Activated T-helper 2 cell treated with anti-CD3 and anti-CD28 coated beads, Interferon-gamma antibody, Interleukin-2, Interleukin-4, amounts not matched to agents 10 μg/mL and 5 μg/mL and 100 μg/mL, durations not matched to agents 14 hours and 24 hours and 36 hours (primary cell): ENCODE data around the gene OR2AG1. TPM values are rescaled to one million over a fixed set of nuclear protein-coding genes. Genes with fewer than 3 reads are reported as not detected.
A peak's percentile ranks its signal among the peaks of the same experiment; 100 is the strongest.
"Not testable (repeated sequence)": the region's sequence is repeated elsewhere in the genome, so short reads cannot be mapped to it uniquely, and the experiment has no call there.

Source experiments
- DNase-seq: peaks from one replicate; pipeline ENCODE4 v3.0.0; 2021; ENCODE audit warnings: low spot score
- H3K27ac Mint-ChIP-seq: one replicate; pipeline ENCODE4 v1.8.0; 2021; ENCODE audit warnings: mixed read lengths
- H3K27me3 Mint-ChIP-seq: one replicate; pipeline ENCODE4 v1.8.0; 2021; ENCODE audit warnings: low read depth, mixed read lengths
- H3K36me3 Mint-ChIP-seq: one replicate; pipeline ENCODE4 v1.8.0; 2021; ENCODE audit warnings: low read depth, mixed read lengths
- H3K4me1 Mint-ChIP-seq: one replicate; pipeline ENCODE4 v1.8.0; 2021; ENCODE audit warnings: low read depth, mixed read lengths
- H3K4me3 Mint-ChIP-seq: one replicate; pipeline ENCODE4 v1.8.0; 2021; ENCODE audit warnings: low read depth, mild to moderate bottlenecking, moderate library complexity, mixed read lengths
- H3K9me3 Mint-ChIP-seq: one replicate; pipeline ENCODE4 v1.8.0; 2021; ENCODE audit warnings: mixed read lengths
- intact Hi-C: fragments of 100-400 bp; cut with micrococcal nuclease; formaldehyde crosslinking; loops from one replicate; pipeline ENCODE4 v1.15.1; 2023
- total RNA-seq: library from RNA; stranded (reverse); gene quantifications from 2 replicates; pipeline ENCODE4 v1.2.3, GENCODE V29; 2022

OR2AG1 gene
- total RNA-seq, 1 donor from 2014 or later, result not detected

- Mint-ChIP-seq H3K27me3 (no peaks in the 10 kb centered on the region), H3K4me1 (peaks cover 17% of the 10 kb centered on the region), H3K36me3 (peaks cover 10% of the 10 kb centered on the region), H3K4me3 (no peak overlapping the region), H3K27ac (no peak overlapping the region), H3K9me3 (no peaks in the 10 kb centered on the region)
- intact Hi-C loops, result loop anchor here (2.0 to 5.0 kb wide), 3 partner anchors 65 to 180 kb away; partner anchors contain the start of genes MRPL17 and ZNF215
- DNase-seq, result no peak
Measured at GRCh38 chr11:6747097-6747668, 35.6 kb upstream of the OR2AG1 start.

- Mint-ChIP-seq H3K27me3 (peaks cover 1% of the 10 kb centered on the region), H3K27ac (no peak overlapping the region)
Measured at GRCh38 chr11:6755303-6755952, 27.4 kb upstream of the OR2AG1 start.

GRCh38 chr11:6755953-6756347, 26.9 kb upstream of the OR2AG1 start:
- no peak overlapping the region for H3K4me3 Mint-ChIP-seq
- intact Hi-C loops, result loop anchor here (2.0 kb wide), 1 partner anchor 45 kb away; no protein-coding TSS in a partner anchor
- no peaks in the 10 kb centered on the region for H3K36me3 Mint-ChIP-seq

More at GRCh38 chr11:6755303-6755952, 27.4 kb upstream of the OR2AG1 start:
- Mint-ChIP-seq H3K9me3 (no peaks in the 10 kb centered on the region), H3K4me1 (peaks cover 3% of the 10 kb centered on the region), H3K36me3 (no peaks in the 10 kb centered on the region), H3K4me3 (no peak overlapping the region)
- intact Hi-C loops, result no loop called here
- DNase-seq, result no peak

GRCh38 chr11:6757373-6757967, 25.4 kb upstream of the OR2AG1 start:
- no peaks in the 10 kb centered on the region for H3K9me3 Mint-ChIP-seq
- H3K36me3 Mint-ChIP-seq, result no peaks in the 10 kb centered on the region
- H3K27ac Mint-ChIP-seq, result no peak overlapping the region
- intact Hi-C loops, result loop anchor here (1.0 to 2.0 kb wide), 3 partner anchors 15 to 47 kb away; no protein-coding TSS in a partner anchor
- H3K27me3 Mint-ChIP-seq, result peaks cover 6% of the 10 kb centered on the region
- DNase-seq, result peak; percentile 39
- peaks cover 3% of the 10 kb centered on the region for H3K4me1 Mint-ChIP-seq
- H3K4me3 Mint-ChIP-seq, result no peak overlapping the region

More at GRCh38 chr11:6755953-6756347, 26.9 kb upstream of the OR2AG1 start:
- peaks cover 3% of the 10 kb centered on the region for H3K4me1 Mint-ChIP-seq
- no peak for DNase-seq
- H3K9me3 Mint-ChIP-seq, result no peaks in the 10 kb centered on the region
- H3K27me3 Mint-ChIP-seq, result peaks cover 5% of the 10 kb centered on the region
- no peak overlapping the region for H3K27ac Mint-ChIP-seq

GRCh38 chr11:6771926-6772893, 10.6 kb upstream of the OR2AG1 start, which contains the start of gene OR2AG2:
TSS of gene OR2AG2 (minus strand) at chr11:6771976. CDS start at chr11:6768957, 3,019 bp downstream.
- Mint-ChIP-seq H3K9me3 (no peaks in the 10 kb centered on the region), H3K27ac (no peak within 1 kb of the TSS)

GRCh38 chr11:6778518-6778917, 4.3 kb upstream of the OR2AG1 start:
- DNase-seq, result no peak
- H3K4me1 Mint-ChIP-seq, result no peaks in the 10 kb centered on the region
- intact Hi-C loops, result no loop called here
- H3K4me3 Mint-ChIP-seq, result no peak overlapping the region
- H3K36me3 Mint-ChIP-seq, result no peaks in the 10 kb centered on the region
- no peaks in the 10 kb centered on the region for H3K9me3 Mint-ChIP-seq
- peaks cover 27% of the 10 kb centered on the region for H3K27me3 Mint-ChIP-seq
- no peak overlapping the region for H3K27ac Mint-ChIP-seq

More at GRCh38 chr11:6771926-6772893, 10.6 kb upstream of the OR2AG1 start, which contains the start of gene OR2AG2:
- Mint-ChIP-seq H3K27me3 (peaks cover 17% of the 10 kb centered on the region), H3K36me3 (no peaks in the 10 kb centered on the region), H3K4me1 (peaks cover 2% of the 10 kb centered on the region), H3K4me3 (no peak within 1 kb of the TSS)
- intact Hi-C loops, result no loop called here
- no peak for DNase-seq

- Mint-ChIP-seq H3K4me1 (no peaks in the 10 kb centered on the region), H3K9me3 (no peaks in the 10 kb centered on the region), H3K36me3 (no peaks in the 10 kb centered on the region), H3K27ac (no peak overlapping the region), H3K4me3 (no peak overlapping the region), H3K27me3 (peaks cover 19% of the 10 kb centered on the region)
- no peak for DNase-seq
- intact Hi-C loops, result no loop called here
Measured at GRCh38 chr11:6780829-6781228, 2.0 kb upstream of the OR2AG1 start.

- Mint-ChIP-seq H3K27me3 (peaks cover 14% of the 10 kb centered on the region), H3K4me1 (no peaks in the 10 kb centered on the region), H3K36me3 (no peaks in the 10 kb centered on the region), H3K9me3 (no peaks in the 10 kb centered on the region), H3K27ac (no peak overlapping the region), H3K4me3 (no peak overlapping the region)
- intact Hi-C loops, result no loop called here
- no peak for DNase-seq
Measured at GRCh38 chr11:6790546-6790945, 7.7 kb downstream of the OR2AG1 start.

GRCh38 chr11:6794639-6795038, 11.8 kb downstream of the OR2AG1 start:
- Mint-ChIP-seq H3K4me3 (no peak overlapping the region), H3K36me3 (no peaks in the 10 kb centered on the region), H3K27me3 (peaks cover 6% of the 10 kb centered on the region), H3K27ac (no peak overlapping the region), H3K9me3 (no peaks in the 10 kb centered on the region), H3K4me1 (no peaks in the 10 kb centered on the region)
- intact Hi-C loops, result no loop called here
- no peak for DNase-seq

GRCh38 chr11:6799402-6799801, 16.6 kb downstream of the OR2AG1 start, which contains the start of gene OR6A2:
TSS of gene OR6A2 (minus strand) at chr11:6799689. CDS start at chr11:6795708, 3,981 bp downstream.
- intact Hi-C loops, result no loop called here
- DNase-seq, result no peak
- Mint-ChIP-seq H3K36me3 (no peaks in the 10 kb centered on the region), H3K9me3 (no peaks in the 10 kb centered on the region), H3K4me1 (no peaks in the 10 kb centered on the region), H3K27ac (no peak within 1 kb of the TSS), H3K27me3 (peaks cover 3% of the 10 kb centered on the region), H3K4me3 (no peak within 1 kb of the TSS)

GRCh38 chr11:6801075-6801474, 18.3 kb downstream of the OR2AG1 start:
- H3K4me1 Mint-ChIP-seq, intact Hi-C loops, DNase-seq, H3K4me3 Mint-ChIP-seq, H3K27me3 Mint-ChIP-seq, H3K36me3 Mint-ChIP-seq, H3K27ac Mint-ChIP-seq, H3K9me3 Mint-ChIP-seq: not testable (repeated sequence)

GRCh38 chr11:6812390-6813005, 29.7 kb downstream of the OR2AG1 start:
- no peaks in the 10 kb centered on the region for H3K36me3 Mint-ChIP-seq
- intact Hi-C loops, result loop anchor here (10.0 kb wide), 1 partner anchor 182 kb away; no protein-coding TSS in a partner anchor

More at GRCh38 chr11:6812390-6813005, 29.7 kb downstream of the OR2AG1 start:
- peaks cover 1% of the 10 kb centered on the region for H3K4me1 Mint-ChIP-seq
- H3K4me3 Mint-ChIP-seq, result no peak overlapping the region
- peak; percentile 23 for DNase-seq
- no peak overlapping the region for H3K27ac Mint-ChIP-seq
- H3K9me3 Mint-ChIP-seq, result no peaks in the 10 kb centered on the region
- peaks cover 28% of the 10 kb centered on the region for H3K27me3 Mint-ChIP-seq
